Dedifferentiated amniotic fluid mesenchymal stem cell (primary cell): ENCODE data around the gene ZFAND6.

Source experiments
- DNase-seq: peaks from one replicate; pipeline ENCODE4 v3.0.0-alpha.2; 2016; ENCODE audit errors: extremely low spot score

Gene ZFAND6

GRCh38 chr15:80049046-80049445 is 10.4 kb upstream of the ZFAND6 start:
- no peak for DNase-seq

GRCh38 chr15:80052597-80053304 is 6.7 kb upstream of the ZFAND6 start:
- no peak for DNase-seq

GRCh38 chr15:80055933-80056332 is 3.5 kb upstream of the ZFAND6 start:
- DNase-seq = no peak

GRCh38 chr15:80058044-80058443 is 1.4 kb upstream of the ZFAND6 start:
- no peak for DNase-seq

- no peak for DNase-seq
Measured at GRCh38 chr15:80059786-80060355, 395 bp downstream of the ZFAND6 start.

- peak; percentile 17 for DNase-seq
Measured at GRCh38 chr15:80060356-80061006, 1.0 kb downstream of the ZFAND6 start.

GRCh38 chr15:80061582-80061981 is 2.1 kb downstream of the ZFAND6 start:
- no peak for DNase-seq

- DNase-seq = no peak
Measured at GRCh38 chr15:80066912-80067311, 7.4 kb downstream of the ZFAND6 start.

- peak; percentile 69 for DNase-seq
Measured at GRCh38 chr15:80068578-80068977, 9.1 kb downstream of the ZFAND6 start.

GRCh38 chr15:80070840-80071239 is 11.4 kb downstream of the ZFAND6 start:
- no peak for DNase-seq

- DNase-seq = no peak
Measured at GRCh38 chr15:80071652-80072051, 12.2 kb downstream of the ZFAND6 start.

- DNase-seq = peak; percentile 80
Measured at GRCh38 chr15:80072285-80072994, 13.0 kb downstream of the ZFAND6 start.

- no peak for DNase-seq
Measured at GRCh38 chr15:80073197-80073596, 13.7 kb downstream of the ZFAND6 start.

- no peak for DNase-seq
Measured at GRCh38 chr15:80076321-80077318, 17.1 kb downstream of the ZFAND6 start.

GRCh38 chr15:80081390-80081789 is 21.9 kb downstream of the ZFAND6 start:
- DNase-seq = no peak

- DNase-seq = no peak
Measured at GRCh38 chr15:80087104-80087503, 27.6 kb downstream of the ZFAND6 start.

- DNase-seq = no peak
Measured at GRCh38 chr15:80090041-80090440, 30.6 kb downstream of the ZFAND6 start.

- DNase-seq = no peak
Measured at GRCh38 chr15:80090879-80091503, 31.5 kb downstream of the ZFAND6 start.

GRCh38 chr15:80093854-80094418 is 34.5 kb downstream of the ZFAND6 start:
- no peak for DNase-seq

GRCh38 chr15:80095511-80095910 is 36.0 kb downstream of the ZFAND6 start:
- no peak for DNase-seq
